ENCODE data around the gene HMGB3.

HMGB3 gene

DNA sequence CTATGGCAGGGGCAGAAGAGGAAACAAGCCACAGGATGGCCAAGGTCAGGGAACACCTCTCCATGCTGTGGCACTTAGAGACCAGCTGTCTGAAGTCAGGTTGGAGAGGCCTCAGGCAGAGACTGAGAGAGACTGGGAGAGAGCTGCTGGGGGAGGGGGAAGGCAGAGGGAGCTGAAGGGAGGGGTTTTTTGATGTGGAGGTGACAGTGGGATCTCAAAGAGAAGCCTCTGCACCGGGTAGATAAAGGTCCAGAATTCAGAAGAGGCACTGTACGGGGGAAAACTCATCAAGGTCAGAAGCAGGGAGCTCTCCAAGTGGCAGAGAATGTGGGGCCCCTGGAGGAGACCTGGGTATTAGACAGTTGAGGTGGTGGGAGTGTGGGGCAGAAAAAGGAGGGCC lies 41.6 kb upstream of the HMGB3 start:
- no peak for DNase-seq (ENCODE audit: low read depth)
- no peak for TF ChIP-seq CTCF (IDR thresholded peaks at IDR 0.05; ENCODE audit: control insufficient read depth, extremely low read depth, insufficient read depth)

DNA sequence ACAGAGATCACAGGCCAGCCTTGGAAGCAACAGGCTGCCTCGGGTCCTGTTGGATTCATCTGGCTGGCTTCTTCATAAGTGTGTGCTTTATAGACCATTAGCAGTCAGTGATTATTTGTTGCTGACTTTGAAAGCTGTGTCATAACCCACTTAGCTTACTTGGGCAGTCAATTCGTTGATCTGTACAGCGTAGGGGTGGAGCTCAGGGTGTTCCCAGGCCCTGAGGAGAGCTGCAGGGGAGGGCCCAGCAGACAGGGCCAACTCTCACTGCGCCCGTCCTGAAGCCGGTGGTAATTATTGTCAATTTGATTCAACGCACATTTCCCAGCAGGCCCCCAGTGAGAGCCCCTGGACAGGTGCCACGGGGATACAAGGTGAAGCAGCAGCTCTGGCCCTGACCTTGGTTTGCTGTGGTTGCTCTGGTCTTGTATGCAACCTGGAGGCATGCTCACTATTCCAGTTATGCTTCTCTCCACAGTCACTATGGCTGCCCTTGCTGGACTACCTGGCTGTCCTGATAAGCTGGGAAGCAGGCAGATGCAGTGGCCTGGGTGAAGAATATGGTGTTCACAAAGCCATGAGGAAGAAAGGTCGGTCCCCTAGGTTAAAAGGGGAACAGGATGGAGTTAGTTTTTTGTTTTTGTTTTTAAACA lies 40.1 kb upstream of the HMGB3 start:
- DNase-seq (ENCODE audit: low read depth), result no peak
- H3K4me3 ChIP-seq (ENCODE audit: low read depth, low read length), result no peak overlapping the region
- no peak for TF ChIP-seq CTCF (IDR thresholded peaks at IDR 0.05; ENCODE audit: control insufficient read depth, extremely low read depth, insufficient read depth)

More for the DNA sequence above, 41.6 kb upstream of the HMGB3 start:
- H3K4me3 ChIP-seq (ENCODE audit: low read depth, low read length), result no peak overlapping the region

DNA sequence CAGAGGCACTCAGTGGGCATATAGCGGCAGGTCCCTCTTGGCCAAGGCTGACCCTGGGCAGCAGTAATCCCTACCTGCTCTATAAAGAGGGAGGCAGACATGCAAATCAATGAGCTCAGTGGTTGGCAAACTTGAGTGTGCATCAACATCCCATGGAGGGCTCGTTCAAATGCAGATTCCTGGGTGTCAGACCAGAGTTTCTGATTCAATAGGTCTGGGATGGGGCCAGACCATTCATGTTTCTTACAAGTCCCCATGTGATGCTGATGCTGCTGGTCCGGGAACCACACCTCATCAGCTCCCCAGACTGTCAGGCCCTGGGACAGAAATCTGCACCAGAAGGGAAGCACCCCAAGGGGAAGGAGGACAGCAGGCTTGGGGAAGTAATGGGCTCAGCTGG lies 38.9 kb upstream of the HMGB3 start:
- H3K4me3 ChIP-seq (ENCODE audit: low read depth, low read length), result no peak overlapping the region
- TF ChIP-seq CTCF (IDR thresholded peaks at IDR 0.05; ENCODE audit: control insufficient read depth, extremely low read depth, insufficient read depth), result no peak
- DNase-seq (ENCODE audit: low read depth), result no peak

GRCh38 chrX:150954951-150955350 lies 28.2 kb upstream of the HMGB3 start:
- H3K4me3 ChIP-seq (ENCODE audit: low read depth, low read length), result no peak overlapping the region
- DNase-seq (ENCODE audit: low read depth), result no peak
- no peak for TF ChIP-seq CTCF (IDR thresholded peaks at IDR 0.05; ENCODE audit: control insufficient read depth, extremely low read depth, insufficient read depth)

DNA sequence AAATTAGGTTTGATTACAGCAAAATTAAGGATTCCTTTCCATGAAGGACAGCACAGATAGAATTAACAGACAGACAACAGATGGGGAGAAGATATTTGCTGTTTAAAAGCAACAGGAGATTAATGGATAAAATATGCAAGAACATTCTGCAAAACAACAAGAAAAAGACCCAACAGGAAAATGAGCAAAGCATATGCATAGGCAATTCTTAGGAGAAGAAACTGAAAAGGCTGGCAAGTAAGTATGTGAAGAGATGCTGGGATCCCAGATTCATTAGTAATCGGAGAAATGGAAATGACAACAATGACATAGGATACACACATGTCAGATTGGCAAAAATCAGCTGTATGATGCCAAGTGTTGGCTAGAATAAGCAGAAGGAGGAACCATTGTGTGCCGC lies 27.5 kb upstream of the HMGB3 start:
- DNase-seq (ENCODE audit: low read depth), result no peak
- no peak overlapping the region for H3K4me3 ChIP-seq (ENCODE audit: low read depth, low read length)
- no peak for TF ChIP-seq CTCF (IDR thresholded peaks at IDR 0.05; ENCODE audit: control insufficient read depth, extremely low read depth, insufficient read depth)

DNA sequence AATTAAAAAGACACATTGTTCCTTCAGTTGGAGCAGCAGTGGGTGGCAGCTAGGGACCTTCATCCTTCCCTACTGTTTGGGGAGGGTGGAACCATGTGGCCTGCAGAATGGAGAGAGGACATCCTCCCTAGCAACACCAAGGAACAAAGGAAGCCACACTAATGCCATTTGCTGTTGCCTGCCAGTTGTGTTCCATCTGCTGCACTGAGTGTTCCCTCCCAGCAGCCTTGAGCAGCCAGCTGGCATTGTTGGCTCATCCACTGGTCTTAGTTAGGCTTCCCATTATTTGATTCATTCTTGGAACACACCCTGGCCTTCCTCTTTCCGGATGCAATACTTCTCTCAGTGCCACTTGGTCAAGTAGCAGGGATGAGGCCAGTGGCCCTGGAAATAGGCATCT lies 25.0 kb upstream of the HMGB3 start:
- H3K4me3 ChIP-seq (ENCODE audit: low read depth, low read length), result no peak overlapping the region
- no peak for DNase-seq (ENCODE audit: low read depth)
- TF ChIP-seq CTCF (IDR thresholded peaks at IDR 0.05; ENCODE audit: control insufficient read depth, extremely low read depth, insufficient read depth), result no peak

DNA sequence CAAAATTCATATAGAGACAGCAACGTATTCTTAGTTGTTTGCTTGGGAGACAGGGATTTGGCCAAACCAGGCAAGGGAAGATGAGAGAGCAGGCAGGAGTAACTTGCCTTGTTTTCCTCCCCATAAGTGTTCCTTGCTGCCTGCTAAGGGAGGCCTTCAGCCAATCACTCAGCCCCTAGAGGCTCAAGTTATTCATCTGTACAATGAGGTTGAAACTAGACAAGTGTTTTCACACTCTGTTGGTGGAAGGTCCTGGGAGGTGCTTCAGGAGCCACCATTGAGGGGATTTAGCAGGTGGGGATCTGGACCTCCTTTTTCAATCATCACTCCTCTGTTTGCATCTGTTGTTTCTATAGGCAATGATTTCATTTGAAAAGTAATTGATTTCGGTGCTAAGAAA lies 23.6 kb upstream of the HMGB3 start:
- no peak for DNase-seq (ENCODE audit: low read depth)

More for the DNA sequence above, 23.6 kb upstream of the HMGB3 start:
- H3K4me3 ChIP-seq (ENCODE audit: low read depth, low read length), result no peak overlapping the region
- TF ChIP-seq CTCF (IDR thresholded peaks at IDR 0.05; ENCODE audit: control insufficient read depth, extremely low read depth, insufficient read depth), result no peak
